ENCODE measurements around the gene CEBPA.
"Not testable (repeated sequence)": the region's sequence is repeated elsewhere in the genome, so short reads cannot be mapped to it uniquely, and the experiment has no call there.

Gene CEBPA

DNA sequence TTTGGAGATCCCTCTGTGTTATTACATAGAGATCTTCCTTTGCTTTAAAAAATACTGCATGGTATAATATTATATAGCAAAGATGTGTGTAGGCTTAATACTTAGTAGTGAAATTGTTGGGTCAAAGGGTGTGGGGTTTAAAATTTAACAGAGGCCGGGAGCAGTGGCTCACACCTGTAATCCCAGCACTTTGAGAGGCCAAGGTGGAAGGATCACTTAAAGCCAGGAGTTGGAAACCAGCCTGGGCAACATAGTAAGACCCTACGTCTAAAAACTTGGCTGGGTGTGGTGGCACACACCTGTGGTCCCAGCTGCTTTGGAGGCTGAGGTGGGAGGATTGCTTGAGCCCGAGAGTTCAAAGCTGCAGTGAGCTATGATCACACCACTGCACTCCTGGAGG lies 22.3 kb upstream of the CEBPA start:
- DNase-seq (ENCODE audit: low read depth in 2 of 2), result no peak

DNA sequence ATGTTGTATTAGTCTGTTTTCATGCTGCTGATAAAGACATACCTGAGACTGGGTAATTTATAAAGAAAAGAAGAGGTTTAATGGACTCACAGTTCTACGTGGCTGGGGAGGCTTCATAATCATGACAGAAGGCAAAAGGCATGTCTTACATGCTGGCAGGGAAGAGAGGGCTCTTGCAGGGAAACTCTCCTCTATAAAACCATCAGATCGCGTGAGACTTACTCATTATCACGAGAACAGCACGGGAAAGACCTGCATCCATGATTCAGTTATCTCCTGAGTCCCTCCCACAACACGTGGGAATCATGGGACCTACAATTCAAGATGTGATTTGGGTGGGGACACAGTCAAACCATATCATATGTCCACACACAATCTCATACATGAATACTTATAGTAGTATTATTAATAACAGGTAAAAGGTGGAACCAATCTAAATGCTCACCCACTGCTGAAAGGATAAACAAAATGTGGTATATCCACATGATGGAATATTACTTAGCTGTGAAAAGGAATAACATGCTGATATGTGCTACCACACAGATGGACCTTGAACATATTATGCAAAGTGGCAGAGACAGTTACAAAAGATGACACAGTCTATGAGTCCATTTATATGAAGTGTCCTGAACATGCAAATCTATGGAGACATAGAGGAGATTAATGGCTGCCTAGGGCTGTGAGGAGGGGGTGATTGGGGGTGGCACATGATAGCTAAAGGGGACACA lies 20.9 kb upstream of the CEBPA start:
- DNase-seq (ENCODE audit: low read depth in 2 of 2), result no peak

DNA sequence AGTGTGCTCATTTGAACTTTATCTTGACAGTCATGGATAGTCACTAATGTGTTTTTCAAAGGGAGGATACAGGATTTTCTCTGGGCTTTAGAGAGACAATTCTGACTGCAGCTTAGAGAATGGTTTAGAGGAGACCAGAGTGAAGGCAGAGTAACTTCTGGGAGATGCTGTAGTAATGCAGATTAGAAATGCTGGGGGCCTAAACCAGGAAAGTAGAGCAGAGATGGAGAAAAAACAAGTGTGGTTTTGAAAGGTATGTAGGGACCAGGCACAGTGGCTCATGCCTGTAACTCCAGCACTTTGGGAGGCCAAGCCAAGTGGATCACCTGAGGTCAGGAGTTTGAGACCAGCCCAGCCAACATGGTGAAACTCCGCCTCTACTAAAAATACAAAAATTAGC lies 18.3 kb upstream of the CEBPA start:
- DNase-seq (ENCODE audit: low read depth in 2 of 2), result no peak

DNA sequence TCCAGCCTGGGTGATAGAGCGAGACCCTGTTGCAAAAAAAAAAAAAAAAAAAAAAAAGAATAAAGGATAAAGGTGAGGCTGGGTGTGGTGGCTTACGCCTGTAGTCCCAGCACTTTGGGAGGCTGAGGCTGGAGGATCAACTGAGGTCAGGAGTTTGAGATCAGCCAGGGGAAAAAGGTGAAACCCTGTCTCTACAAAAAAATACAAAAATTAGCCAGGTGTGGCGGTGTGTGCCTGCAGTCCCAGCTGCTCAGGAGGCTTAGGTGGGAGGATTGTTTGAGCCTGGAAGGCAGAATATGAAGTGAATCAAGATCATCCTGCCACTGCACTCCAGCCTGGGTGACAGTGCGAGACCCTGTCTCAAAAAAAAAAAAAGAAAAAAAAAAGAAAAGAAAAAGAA lies 15.7 kb upstream of the CEBPA start:
- not testable (repeated sequence) for DNase-seq (ENCODE audit: low read depth in 2 of 2)

DNA sequence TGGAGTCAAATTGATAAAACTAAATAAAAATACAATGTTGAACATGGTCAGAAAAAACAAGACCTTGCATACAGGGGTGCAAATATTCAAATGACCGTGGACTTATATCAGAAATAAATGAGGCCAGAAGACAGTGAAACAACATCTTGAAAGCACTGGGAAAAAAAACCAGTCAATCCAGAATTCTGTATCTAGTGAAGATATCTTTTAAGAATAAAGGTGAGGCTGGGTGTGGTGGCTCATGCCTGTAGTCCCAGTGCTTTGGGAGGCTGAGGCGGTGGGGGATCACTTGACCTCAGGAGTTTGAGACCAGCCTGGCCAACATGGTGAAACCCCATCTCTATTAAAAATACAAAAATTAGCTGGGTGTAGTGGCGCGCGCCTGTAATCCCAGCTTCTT lies 15.2 kb upstream of the CEBPA start:
- DNase-seq (ENCODE audit: low read depth in 2 of 2), result no peak

DNA sequence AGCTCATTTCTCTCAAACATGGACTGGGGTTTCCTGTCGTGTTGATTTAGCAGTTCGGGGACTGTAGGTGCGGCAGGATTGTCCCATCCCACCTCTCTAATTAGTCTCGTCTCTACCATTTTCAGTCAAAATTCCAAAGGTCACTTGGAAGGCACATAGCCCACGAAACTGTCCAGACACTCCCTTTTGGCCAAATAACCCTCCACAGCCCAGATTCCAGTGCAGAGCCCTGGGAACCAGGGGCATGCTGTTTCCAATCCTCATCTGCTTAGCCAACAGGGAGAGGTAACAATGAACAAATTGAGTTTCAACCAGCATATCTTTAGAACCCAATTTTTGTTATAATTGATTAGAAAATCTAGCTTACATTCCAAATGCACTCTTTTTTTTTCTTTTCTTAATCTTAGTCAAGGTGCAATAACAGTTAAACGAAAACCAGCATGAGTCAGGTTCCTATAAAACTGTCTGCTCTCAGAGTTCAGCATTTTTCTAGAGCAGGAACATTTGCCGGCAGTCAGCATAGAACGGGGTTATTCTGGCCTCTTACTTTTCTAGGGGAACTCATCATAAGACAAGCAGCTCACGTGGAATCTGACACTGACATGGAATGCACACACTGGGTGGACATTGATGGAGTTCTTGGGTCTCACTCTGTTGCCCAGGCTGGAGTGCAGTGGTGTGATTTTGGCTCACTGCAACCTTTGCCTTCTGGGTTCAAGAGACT lies 14.4 kb upstream of the CEBPA start:
- DNase-seq (ENCODE audit: low read depth in 2 of 2), result no peak

DNA sequence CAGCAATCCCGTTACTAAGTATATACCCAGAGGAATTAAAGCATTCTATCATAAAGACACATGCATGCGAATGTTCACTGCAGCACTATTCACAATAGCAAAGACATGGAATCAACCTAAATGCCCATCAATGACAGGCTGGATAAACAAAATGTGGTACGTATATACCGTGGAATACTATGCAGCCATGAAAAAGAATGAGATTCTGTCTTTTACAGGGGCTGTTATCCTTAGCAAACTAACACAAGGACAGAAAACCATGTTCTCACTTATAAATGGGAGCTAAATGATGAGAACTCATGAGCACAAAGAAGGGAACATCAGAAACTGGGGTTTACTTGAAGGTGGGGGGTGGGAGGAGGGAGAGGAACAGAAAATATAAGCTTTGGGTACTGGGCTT lies 10.5 kb upstream of the CEBPA start:
- DNase-seq (ENCODE audit: low read depth in 2 of 2), result not testable (repeated sequence)

DNA sequence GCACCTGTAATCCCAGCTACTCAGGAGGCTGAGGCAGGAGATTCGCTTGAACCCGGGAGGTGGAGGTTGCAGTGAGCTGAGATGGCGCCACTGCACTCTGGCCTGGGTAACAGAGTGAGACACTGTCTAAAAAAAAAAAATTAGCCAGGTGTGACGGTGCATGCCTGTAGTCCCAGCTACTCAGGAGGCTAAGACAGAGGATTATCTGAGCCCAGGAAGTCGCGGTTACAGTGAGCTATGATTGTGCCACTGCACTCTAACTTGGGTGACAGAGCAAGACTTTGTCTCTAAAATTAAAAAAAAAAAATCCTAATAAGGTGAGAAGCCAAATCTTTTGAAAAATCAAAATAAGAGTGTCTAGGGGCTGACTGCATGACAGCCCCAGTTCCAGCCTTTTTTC lies 9.7 kb upstream of the CEBPA start:
- no peak for DNase-seq (ENCODE audit: low read depth in 2 of 2)

DNA sequence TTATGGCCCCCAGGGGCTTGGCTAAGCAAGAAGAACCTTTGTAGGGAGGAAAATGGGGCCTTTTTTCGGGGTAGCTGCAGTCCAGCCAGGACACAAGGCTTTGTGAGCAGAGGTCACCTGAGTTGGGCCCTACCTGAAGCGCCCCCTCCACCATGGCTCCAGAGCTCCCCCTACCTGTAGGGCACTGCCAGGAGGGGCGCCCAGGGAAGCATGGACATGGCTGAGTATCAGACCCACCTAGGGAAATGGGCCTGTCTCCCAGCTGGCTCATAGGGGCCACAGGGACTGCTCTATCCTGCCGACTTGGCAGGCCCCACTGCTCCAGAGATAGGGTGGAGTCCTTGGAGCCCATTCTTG lies 9.0 kb upstream of the CEBPA start:
- DNase-seq (ENCODE audit: low read depth in 2 of 2), result no peak

DNA sequence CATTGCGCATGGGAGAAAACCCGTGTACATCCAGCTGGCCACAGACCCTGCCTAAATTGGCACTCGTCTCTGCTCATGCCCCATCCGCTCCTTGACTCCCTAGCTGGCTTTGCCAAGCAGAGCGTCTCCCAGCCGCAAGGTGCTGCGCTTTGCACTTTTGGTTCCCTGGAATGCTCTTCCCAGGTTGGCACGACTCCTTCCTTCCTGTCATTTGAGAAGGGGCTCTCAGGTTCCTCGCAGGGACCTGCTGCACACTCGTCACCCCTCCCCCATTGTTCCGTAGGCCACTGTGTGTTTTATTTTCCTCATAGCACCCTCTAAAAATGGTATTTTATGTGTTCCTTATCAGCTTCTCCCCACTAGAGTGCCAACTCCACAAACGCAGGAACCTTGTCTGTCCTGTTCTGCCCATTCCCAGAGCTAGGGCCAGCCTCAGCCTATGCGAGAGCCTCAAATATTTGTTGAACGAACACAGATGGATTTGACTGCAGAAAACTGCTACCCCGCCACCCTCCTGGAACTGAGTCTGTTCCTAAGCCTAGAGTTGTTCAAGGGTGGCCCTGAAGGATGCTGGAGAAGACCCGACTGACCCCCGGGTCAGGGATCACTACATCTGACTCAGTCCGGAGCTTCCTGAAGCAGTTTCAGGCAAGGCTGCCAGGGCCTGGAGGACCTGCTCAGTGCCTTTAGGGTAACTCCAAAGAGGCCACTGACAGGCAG lies 8.4 kb upstream of the CEBPA start:
- no peak for DNase-seq (ENCODE audit: low read depth in 2 of 2)

DNA sequence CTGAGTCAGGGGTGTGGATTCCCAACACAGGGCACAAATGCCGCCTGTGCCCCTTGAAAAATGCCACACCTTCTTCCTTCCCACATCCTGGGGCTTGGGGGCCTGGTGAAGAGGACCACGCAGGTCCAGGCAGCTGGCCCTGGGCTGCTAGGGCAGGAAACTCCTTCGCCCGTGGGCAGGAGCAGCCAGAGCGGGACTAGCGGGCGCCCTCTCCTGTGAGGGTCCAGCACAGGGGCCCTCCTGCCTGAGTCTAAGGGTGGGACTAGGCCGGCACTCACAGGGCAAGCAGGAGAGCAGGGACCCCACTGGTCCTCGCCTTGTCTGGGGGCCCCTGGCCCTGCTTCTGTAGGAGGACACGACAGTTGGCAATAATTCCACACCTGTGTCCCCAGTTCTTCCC lies 7.5 kb upstream of the CEBPA start:
- no peak for DNase-seq (ENCODE audit: low read depth in 2 of 2)

DNA sequence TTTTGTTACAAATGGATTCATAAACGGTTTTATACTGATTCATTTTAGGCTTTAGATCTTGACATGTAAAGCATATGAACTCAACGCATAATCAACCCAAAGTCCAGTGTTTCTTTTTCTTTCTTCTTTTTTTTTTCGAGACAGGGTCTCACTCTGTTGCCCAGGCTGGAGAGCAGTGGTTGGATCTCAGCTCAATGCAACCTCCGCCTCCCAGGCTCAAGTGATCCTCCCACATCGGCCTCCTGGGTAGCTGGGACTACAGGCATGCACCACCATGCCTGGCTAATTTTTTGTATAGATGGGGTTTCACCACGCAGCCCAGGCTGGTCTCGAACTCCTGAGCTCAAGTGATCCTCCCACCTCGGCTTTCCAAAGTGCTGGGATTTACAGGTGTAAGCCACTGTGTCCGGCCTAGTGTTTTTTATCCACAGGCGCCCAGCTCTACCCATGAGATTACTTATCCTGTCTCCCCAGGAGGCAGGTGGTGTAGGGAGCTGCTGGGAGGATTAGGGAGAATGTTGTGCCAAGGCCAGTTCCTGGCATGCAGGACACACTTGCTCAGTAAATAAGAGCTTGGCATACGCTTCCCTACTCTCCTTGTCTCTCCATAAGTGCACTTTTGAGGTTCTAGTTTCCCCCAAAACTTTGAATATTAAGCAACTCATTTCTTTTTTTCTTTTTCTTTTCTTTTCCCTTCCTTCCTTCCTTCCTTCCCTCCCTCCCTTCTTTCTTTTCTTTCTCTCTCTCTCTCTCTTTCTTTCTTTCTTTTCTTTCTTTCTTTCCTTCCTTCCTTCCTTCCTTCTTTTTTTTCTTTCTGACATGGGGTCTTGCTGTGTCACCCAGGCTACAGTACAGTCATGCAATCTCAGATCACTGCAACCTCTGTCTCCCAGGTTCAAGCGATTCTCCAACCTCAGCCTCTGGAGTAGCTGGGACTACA lies 4.8 kb upstream of the CEBPA start:
- no peak for DNase-seq (ENCODE audit: low read depth in 2 of 2)

DNA sequence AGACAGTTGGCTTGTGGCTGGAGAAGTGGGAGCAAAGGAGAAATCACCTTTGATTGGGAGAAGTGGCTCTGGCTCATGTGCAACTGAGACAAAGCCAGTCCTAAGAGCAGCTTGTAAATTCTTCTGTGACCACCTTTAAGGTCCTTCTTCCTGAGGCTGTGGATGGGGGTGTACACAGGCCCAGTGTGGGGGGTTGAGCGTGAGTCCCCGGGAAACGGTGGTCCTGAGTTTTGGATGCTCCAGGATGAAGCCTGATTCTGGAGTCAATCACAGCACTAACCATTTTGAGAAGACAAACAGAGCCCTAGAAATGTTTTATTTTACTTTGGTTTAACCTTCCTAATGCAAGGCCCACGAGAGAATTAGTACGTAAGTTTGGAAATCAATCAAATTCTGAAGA lies 3.9 kb upstream of the CEBPA start:
- DNase-seq (ENCODE audit: low read depth in 2 of 2), result no peak

DNA sequence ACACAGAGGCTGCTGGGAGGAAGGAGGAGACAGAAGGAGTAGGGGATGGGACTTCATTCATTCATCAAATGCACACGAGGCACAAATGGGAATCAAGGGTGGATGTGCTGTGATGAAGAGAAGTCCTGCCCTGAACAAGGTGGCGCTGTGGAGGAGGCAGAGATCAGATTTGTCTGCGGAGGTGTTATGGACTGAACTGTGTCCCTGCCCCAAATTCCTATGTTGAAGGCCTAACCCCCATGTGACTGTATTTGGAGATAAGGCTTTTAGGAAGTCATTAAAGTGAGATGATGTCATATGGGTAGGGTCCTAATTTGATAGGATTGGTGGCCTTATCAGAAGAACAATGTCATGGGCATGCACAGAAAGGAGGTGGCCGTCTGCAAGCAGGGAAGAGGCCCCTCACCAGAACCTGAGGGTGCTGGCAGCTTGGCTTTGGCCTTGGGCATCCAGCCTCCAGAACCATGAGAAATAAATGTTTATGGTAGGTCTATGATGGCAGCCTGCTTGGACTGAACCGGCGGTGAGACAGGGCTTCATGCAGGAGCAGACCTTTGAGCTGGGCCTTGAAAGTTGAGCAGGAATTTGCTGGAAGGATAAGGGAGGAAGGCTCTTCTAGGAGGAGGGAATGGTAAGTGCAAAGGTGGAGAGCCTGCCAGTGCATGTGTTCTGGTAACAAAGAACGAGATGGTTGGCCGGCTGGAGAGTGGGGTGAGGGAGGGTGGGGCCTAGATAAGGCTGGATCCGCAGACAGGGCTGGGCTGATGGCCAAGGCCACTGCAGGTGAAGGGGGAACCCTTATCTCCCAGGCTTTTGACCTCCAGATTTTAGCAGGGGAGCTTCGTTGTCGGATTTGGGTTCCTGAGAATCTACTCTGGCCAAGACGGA lies 2.7 kb upstream of the CEBPA start:
- DNase-seq (ENCODE audit: low read depth in 2 of 2), result no peak

DNA sequence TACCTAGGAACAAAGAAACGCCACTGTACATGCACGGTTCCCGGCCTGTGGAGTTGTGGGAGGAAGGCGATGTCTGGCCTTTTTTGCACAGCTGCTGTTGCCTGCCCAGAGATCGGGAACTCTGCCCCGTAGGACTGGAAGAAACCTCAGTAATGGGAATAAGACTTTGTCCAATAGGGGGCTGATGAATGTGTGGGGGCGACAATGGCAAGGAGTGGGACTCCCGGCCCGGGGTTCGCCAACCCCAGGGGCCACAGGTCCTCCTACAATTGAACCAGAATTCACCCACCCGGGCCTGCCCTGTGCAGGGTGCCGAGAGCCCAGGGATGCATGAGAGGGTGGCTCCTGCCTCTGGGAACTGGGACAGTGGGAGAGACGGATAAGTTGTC lies 2.0 kb upstream of the CEBPA start:
- no peak for DNase-seq (ENCODE audit: low read depth in 2 of 2)

DNA sequence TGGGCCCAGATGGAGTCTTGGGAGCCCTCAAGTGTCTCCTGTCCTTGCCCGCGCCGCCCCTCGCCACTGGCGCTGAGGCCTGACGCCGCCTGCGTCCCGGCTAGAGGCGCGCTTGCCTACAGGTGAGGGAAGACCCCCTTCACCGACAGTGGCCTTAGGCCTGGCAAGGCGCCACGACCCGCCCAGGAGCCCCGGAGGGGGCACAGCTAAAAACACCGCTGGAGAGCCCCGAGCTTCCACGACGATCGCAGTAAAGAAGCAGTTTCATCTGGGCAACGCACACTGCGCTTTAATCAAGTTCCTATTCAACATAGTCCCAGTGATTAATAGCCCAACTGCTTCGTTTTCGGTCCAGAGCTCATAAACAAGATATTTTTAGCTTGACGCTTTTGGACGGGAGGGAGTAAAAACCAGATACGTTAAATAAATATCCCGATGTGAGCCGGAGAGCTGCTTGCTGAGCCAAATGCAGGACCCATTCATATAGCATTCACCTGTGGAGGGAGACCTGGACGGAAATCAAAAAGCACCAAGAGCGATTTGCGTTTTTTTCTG lies 1.5 kb upstream of the CEBPA start:
- no peak for DNase-seq (ENCODE audit: low read depth in 2 of 2)

DNA sequence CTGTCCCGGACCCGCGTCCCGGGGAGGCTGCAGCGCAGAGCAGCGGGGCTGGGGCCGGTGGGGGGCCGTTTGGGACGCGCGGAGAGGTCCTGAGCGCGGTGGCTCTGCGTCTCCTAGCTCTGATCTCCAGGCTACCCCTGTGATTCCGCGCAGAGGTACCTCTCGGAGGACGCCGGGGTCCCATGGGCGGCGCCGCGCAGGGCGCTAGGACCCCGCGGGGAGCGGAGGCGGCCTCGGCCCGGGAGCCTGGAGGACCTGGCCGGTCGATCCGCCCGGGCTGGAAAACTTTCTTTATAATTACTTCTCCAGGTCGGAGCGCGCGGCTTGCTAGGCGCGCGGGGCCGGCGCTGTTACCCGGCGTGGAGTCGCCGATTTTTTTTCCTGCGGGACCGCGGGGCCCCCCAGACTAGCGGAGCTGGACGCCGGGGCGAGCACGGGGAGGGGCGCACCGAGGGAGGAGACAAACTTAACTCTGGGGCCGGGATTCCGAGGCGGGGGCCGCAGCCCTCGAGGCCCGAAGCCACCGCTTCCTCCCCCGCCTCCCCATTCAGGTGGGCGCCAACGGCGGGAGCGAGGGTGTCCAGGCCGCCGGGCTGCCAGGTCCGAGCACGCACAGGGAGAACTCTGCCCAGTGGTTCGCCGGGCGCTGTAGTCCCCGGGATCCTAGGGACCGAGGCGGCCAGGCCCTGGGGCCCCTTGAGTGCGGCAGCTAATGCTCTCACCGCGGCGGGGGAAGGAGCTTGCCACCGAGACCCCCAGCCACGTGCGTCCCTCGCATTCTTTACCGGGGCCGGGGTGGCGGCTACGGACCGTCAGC lies 848 bp upstream of the CEBPA start:
- DNase-seq (ENCODE audit: low read depth in 2 of 2), result no peak

DNA sequence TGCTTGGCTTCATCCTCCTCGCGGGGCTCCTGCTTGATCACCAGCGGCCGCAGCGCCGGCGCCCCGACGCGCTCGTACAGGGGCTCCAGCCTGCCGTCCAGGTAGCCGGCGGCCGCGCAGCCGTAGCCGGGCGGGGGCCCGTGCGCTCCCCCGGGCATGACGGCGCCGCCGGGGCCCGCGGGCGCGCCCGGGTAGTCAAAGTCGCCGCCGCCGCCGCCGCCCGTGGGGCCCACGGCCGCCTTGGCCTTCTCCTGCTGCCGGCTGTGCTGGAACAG lies 497 bp downstream of the CEBPA start:
- no peak for DNase-seq (ENCODE audit: low read depth in 2 of 2)

DNA sequence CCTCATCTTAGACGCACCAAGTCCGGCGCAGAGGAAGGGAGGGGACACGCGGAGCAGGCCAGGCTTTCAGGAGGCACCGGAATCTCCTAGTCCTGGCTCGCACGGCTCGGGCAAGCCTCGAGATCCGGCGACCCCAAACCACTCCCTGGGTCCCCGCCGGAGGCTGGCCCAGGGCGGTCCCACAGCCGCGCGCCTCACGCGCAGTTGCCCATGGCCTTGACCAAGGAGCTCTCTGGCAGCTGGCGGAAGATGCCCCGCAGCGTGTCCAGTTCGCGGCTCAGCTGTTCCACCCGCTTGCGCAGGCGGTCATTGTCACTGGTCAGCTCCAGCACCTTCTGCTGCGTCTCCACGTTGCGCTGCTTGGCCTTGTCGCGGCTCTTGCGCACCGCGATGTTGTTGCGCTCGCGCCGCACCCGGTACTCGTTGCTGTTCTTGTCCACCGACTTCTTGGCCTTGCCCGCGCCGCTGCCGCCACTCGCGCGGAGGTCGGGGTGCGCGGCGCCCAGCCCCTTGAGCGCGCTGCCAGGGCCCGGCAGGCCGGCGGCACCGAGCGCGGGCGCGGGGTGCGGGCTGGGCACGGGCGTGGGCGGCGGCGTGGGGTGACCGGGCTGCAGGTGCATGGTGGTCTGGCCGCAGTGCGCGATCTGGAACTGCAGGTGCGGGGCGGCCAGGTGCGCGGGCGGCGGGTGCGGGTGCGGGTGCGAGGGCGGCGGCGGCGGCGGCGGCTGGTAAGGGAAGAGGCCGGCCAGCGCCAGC lies 1.0 kb downstream of the CEBPA start:
- no peak for DNase-seq (ENCODE audit: low read depth in 2 of 2)

DNA sequence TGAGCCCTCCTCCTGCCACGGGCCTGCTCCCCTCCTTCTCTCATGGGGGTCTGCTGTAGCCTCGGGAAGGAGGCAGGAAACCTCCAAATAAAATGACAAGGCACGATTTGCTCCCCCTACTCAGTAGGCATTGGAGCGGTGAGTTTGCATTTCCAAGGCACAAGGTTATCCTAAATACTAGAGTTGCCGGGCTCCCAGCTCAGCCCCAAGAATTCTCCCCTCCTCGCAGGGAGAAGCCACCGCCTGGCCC lies 1.5 kb downstream of the CEBPA start:
- no peak for DNase-seq (ENCODE audit: low read depth in 2 of 2)
